ENCODE measurements around the gene BANP.
"Not testable (repeated sequence)": the region's sequence is repeated elsewhere in the genome, so short reads cannot be mapped to it uniquely, and the experiment has no call there.

- TF ChIP-seq CTCF, POLR2AphosphoS5, POLR2A (IDR thresholded peaks at IDR 0.05): not testable (repeated sequence)
Measured at GRCh38 chr16:88033003-88033740, 81.9 kb downstream of the BANP start.

Measured in breast epithelium (tissue), 3 donors.